ENCODE data around the gene SCYL1.

- no peak for TF ChIP-seq CTCF (conservative IDR thresholded peaks at IDR 0.05; ENCODE audit: low read depth in 2 of 2)
- no peak for TF ChIP-seq POLR2AphosphoS5 (IDR thresholded peaks at IDR 0.05; ENCODE audit: low read depth)
- no peak for TF ChIP-seq EZH2 (IDR thresholded peaks at IDR 0.05; ENCODE audit: low read depth, unreplicated experiment)
- no peak for TF ChIP-seq EZH2phosphoT487 (IDR thresholded peaks at IDR 0.05; ENCODE audit: unreplicated experiment)
- TF ChIP-seq STAT1 (IDR thresholded peaks at IDR 0.05; ENCODE audit: unreplicated experiment): no peak
- no peak for TF ChIP-seq CREB1 (CRISPR knock-in tag; IDR thresholded peaks at IDR 0.05; ENCODE audit: low read depth)
- no peak for TF ChIP-seq ETS1 (IDR thresholded peaks at IDR 0.05)
- no peak for TF ChIP-seq REST (IDR thresholded peaks at IDR 0.05; ENCODE audit: unreplicated experiment)
- TF ChIP-seq ZNF331 (CRISPR knock-in tag; IDR thresholded peaks at IDR 0.05; ENCODE audit: low read depth): no peak
- no peak for TF ChIP-seq NANOG (IDR thresholded peaks at IDR 0.05; ENCODE audit: borderline replicate concordance)
Measured at GRCh38 chr11:65516135-65516968, 8.5 kb upstream of the SCYL1 start.
